ENCODE measurements around the gene THAP4. TPM values are rescaled to one million over a fixed set of nuclear protein-coding genes. Genes with fewer than 3 reads are reported as not detected.
"Not testable (repeated sequence)": the region's sequence is repeated elsewhere in the genome, so short reads cannot be mapped to it uniquely, and the experiment has no call there.

The THAP4 gene
- total RNA-seq, 1 donor: 43.4 TPM

GRCh38 chr2:241566468-241566867 is 70.5 kb downstream of the THAP4 start:
- H3K9me3 ChIP-seq (ENCODE audit: low read depth, low read length): no peaks in the 10 kb centered on the region
- H3K4me1 ChIP-seq (ENCODE audit: insufficient read depth, low read length): peaks cover 8% of the 10 kb centered on the region
- H3K4me3 ChIP-seq (ENCODE audit: insufficient read depth, low read length): no peak overlapping the region
- DNase-seq (ENCODE audit: insufficient read length, low spot score, missing footprints): peak; percentile 39
- peaks cover 21% of the 10 kb centered on the region for H3K36me3 ChIP-seq (ENCODE audit: insufficient read depth, low read length)
- H3K27me3 ChIP-seq (ENCODE audit: insufficient read depth, low read length): no peaks in the 10 kb centered on the region
- no peak overlapping the region for H2AFZ ChIP-seq (ENCODE audit: low read length)
- peaks cover 54% of the 10 kb centered on the region for H3K79me2 ChIP-seq (ENCODE audit: insufficient read depth, low read length)
- no peak for TF ChIP-seq CTCF (IDR thresholded peaks at IDR 0.05; ENCODE audit: extremely low read depth, low read depth, low read length)
- H3K4me2 ChIP-seq (ENCODE audit: insufficient read depth, low read length): no peak overlapping the region
- H4K20me1 ChIP-seq (ENCODE audit: insufficient read depth, low read length): peaks cover 48% of the 10 kb centered on the region
- H3K27ac ChIP-seq (ENCODE audit: low read depth, low read length): no peak overlapping the region

- H2AFZ ChIP-seq (ENCODE audit: low read length); H3K4me2 ChIP-seq (ENCODE audit: insufficient read depth, low read length); H3K9me3 ChIP-seq (ENCODE audit: low read depth, low read length); H3K27me3 ChIP-seq (ENCODE audit: insufficient read depth, low read length); DNase-seq (ENCODE audit: insufficient read length, low spot score, missing footprints); H3K4me3 ChIP-seq (ENCODE audit: insufficient read depth, low read length); H3K27ac ChIP-seq (ENCODE audit: low read depth, low read length): not testable (repeated sequence)
- peaks cover 21% of the 10 kb centered on the region for H3K36me3 ChIP-seq (ENCODE audit: insufficient read depth, low read length)
- H3K79me2 ChIP-seq (ENCODE audit: insufficient read depth, low read length): peaks cover 54% of the 10 kb centered on the region
- peaks cover 10% of the 10 kb centered on the region for H3K4me1 ChIP-seq (ENCODE audit: insufficient read depth, low read length)
- peaks cover 48% of the 10 kb centered on the region for H4K20me1 ChIP-seq (ENCODE audit: insufficient read depth, low read length)
Observed at GRCh38 chr2:241566021-241566420, 70.9 kb downstream of the THAP4 start.

- DNase-seq (ENCODE audit: insufficient read length, low spot score, missing footprints): peak; percentile 78
- Histone ChIP-seq H3K4me3 (ENCODE audit: insufficient read depth, low read length) (no peak overlapping the region), H3K27ac (ENCODE audit: low read depth, low read length) (no peak overlapping the region), H3K4me2 (ENCODE audit: insufficient read depth, low read length) (no peak overlapping the region), H3K27me3 (ENCODE audit: insufficient read depth, low read length) (no peaks in the 10 kb centered on the region), H4K20me1 (ENCODE audit: insufficient read depth, low read length) (peaks cover 54% of the 10 kb centered on the region), H3K79me2 (ENCODE audit: insufficient read depth, low read length) (peaks cover 58% of the 10 kb centered on the region), H2AFZ (ENCODE audit: low read length) (no peak overlapping the region), H3K9me3 (ENCODE audit: low read depth, low read length) (no peaks in the 10 kb centered on the region), H3K4me1 (ENCODE audit: insufficient read depth, low read length) (peaks cover 17% of the 10 kb centered on the region), H3K36me3 (ENCODE audit: insufficient read depth, low read length) (peaks cover 21% of the 10 kb centered on the region)
- no peak for TF ChIP-seq CTCF (IDR thresholded peaks at IDR 0.05; ENCODE audit: extremely low read depth, low read depth, low read length)
Observed at GRCh38 chr2:241565411-241565810, 71.5 kb downstream of the THAP4 start.

- Histone ChIP-seq H3K27ac (ENCODE audit: low read depth, low read length) (no peak overlapping the region), H4K20me1 (ENCODE audit: insufficient read depth, low read length) (peaks cover 57% of the 10 kb centered on the region), H2AFZ (ENCODE audit: low read length) (no peak overlapping the region), H3K27me3 (ENCODE audit: insufficient read depth, low read length) (no peaks in the 10 kb centered on the region), H3K9me3 (ENCODE audit: low read depth, low read length) (no peaks in the 10 kb centered on the region), H3K4me1 (ENCODE audit: insufficient read depth, low read length) (peaks cover 23% of the 10 kb centered on the region), H3K79me2 (ENCODE audit: insufficient read depth, low read length) (peaks cover 60% of the 10 kb centered on the region), H3K36me3 (ENCODE audit: insufficient read depth, low read length) (peaks cover 18% of the 10 kb centered on the region), H3K4me3 (ENCODE audit: insufficient read depth, low read length) (no peak overlapping the region), H3K4me2 (ENCODE audit: insufficient read depth, low read length) (no peak overlapping the region)
- TF ChIP-seq CTCF (IDR thresholded peaks at IDR 0.05; ENCODE audit: extremely low read depth, low read depth, low read length): no peak
- peak; percentile 82 for DNase-seq (ENCODE audit: insufficient read length, low spot score, missing footprints)
Observed at GRCh38 chr2:241564596-241565410, 72.2 kb downstream of the THAP4 start.

Data from osteoblast (primary cell).